HPDE6-E6E7 (cell line): Measurements from ENCODE around the gene FAM124B.
A peak's percentile ranks its signal among the peaks of the same experiment; 100 is the strongest.

Experiments used
- DNase-seq: peaks from one replicate; pipeline ENCODE4 v3.0.0; 2011; ENCODE audit warnings: missing footprints; ENCODE audit errors: extremely low spot score

Gene FAM124B, protein sequence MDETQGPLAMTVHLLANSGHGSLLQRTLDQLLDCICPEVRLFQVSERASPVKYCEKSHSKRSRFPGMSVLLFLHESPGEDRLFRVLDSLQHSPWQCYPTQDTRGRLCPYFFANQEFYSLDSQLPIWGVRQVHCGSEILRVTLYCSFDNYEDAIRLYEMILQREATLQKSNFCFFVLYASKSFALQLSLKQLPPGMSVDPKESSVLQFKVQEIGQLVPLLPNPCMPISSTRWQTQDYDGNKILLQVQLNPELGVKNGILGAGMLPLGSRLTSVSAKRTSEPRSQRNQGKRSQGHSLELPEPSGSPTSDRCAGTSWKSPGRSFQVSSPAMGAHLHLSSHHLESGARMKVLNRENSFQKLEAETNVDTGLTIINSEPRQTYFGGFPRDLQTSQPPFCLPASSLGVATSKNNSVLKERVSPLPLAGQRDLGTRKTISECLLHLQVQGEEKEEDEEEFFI

DNA sequence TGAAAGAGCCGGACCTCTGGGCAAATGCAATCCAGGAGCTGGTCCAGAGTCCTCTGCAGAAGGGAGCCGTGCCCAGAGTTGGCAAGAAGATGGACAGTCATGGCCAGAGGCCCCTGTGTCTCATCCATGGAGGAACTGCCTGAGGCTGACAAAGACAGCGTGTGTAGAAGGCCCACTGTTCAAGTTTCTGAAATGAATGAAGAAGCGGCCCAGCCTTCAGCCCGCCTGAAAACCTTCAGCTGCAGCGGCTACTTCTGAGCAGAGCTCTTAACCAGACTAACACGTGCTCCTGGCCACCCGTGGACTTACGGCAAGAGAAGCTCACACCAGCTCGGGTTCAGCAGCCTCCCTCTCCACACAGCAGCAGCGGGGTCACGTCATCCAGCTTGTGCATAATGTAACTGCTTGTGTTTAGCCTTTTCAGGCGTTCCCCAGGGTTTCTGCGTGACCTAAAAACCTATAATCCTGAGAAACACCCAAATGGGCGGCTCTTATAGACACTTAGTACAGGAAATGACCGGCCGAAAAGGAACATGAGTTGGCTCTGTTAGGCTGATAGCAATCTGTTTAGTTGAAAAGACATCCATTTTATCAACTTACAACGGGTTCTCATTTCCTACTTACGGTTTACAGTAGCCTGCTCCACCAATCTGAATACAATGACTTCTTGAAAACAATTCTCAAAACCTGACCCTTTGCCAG, at the start of gene FAM124B:
Gene FAM124B, minus strand, starts transcription at position 467 of the 702 bp plus-strand sequence. Its CDS starts 339 bp downstream, at position 128.
- DNase-seq, result no peak

DNA sequence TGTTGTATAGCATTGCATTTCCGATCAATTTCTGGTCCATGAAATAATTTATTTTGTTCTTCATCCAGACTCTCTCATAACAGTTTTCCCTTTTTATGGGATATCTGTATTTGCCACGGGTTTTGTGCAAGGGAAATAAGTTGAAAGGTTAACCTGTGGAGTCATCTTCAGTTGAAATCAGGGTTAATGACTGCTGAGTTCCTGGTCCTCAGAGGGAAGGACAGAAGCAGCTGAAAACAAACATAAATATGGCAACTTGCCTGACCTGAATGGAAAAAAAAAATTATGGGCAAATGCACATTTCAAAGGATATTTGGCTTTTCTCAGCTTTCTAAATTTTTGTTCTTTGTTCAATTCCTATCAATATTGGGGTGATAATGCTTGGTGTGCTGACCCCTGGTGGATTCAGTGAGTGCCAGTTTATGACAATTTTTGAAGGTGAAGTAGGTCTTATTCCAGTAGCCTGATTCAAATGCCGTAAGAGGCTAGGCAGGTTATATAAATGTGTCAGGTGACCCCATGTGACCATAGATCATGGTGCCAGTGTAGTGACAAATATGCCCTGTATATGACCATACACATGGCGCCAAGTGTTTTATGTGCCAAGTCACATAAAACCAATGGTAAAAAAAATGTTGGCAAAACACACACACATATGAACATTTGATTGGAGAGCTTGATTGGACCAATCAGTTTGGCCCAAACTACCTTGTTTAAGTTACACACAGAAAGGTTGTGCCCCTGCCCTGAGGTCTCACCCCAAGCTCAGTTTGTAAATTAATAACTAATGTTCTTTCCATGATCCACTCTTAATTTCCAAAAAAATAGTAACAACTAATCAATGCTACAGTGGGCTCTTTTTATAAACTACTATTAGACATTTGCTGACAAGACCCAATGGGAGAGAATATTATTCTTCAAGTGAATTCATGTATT, 47.6 kb upstream of the FAM124B start:
- DNase-seq, result peak; percentile 35

DNA sequence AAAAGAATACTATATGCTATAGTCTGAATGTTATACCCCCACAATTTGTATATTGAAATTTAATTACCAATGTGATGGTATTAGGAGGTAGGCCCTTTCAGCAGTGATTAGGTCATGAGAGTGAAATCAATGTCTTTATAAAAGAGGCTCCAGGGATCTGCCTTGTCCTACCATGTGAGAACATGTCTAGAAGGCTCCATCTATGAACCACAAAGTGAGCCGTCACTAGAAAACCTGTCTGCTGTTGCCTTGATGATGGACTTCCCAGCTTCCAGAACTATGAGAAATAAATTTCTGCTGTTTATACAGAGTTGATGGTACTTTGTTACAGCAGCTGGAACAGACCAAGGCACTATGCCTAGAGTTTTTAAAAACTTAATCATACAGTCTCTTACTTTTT, 46.3 kb upstream of the FAM124B start:
- no peak for DNase-seq

DNA sequence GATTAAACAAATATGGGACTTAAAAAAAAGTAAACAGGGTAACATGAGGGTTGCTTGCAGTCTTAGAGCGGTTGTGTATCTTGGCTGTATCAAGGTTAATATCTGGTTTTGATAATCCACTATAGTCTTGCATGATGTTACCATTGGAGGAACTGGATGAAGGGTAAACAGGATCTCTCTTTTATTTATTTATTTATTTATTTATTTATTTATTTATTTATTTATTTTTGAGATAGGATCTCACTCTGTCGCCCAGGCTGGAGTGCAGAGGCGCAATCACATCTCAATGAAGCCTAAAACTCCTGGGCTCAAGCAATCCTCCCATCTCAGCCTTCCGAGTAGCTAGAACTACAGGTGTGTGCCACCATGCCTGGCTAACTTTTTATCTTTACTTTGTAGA, 42.9 kb upstream of the FAM124B start:
- no peak for DNase-seq

DNA sequence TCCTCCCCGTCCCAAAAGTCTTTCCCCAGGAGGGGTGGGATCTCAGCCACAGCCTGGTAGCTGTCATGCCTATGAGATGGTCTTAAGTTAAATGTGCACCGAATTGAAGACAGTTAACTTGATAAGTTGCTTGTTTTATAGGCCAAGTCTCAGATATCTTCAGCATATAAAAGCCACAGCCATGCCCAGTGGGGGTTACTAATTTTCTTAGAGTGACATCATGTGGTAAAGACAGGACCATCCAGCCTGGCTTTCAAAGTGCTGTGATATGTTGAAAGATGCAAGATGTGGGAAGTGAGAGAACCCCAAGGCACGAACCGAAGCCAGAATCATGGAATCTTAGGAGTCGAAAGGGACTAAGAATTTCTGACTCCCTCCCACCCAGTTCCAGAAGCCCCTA, 42.1 kb upstream of the FAM124B start:
- DNase-seq, result no peak

DNA sequence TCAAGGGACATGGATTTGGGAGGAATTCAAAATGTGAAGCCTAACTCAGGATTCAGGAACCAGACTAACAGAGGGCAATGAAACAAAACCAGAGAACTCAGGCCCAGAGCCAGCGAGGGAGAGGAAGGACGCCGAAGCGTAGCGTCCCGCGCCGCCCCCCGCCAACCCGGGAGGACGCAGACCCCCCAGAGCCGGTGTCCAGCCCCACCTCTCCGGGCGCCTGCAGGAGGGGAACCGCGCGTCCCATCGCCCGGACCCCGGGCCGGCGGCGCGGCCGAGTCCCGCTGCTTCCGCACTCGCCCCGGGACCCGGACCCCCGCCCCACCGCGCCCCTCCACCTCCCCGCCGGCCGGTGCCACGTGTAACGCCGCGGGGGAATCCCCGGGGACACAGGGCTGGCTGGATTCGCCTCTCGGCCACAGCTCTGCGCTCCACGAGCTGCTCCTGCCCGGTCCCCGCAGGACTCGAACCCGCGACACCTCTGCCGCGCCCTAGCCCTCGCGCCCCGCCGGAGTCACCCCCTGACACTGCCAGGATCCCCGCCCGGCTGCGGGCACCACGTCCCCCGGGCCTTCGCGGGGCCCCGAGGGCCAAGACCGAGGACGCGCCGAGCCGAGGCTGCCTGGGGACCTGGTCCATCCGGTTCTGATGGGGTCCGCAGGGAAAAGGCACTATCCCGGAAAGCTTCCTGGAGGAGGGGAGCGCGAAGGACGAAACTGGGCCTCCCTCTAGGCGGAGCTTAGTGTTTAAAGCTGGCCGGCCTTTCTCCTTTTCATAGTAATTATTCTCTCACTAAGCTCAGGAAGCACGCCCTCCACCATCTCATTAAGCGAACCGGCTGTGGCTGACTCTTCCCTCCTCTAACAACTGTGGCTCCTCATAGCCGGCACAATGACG, 40.4 kb upstream of the FAM124B start:
- DNase-seq, result no peak

DNA sequence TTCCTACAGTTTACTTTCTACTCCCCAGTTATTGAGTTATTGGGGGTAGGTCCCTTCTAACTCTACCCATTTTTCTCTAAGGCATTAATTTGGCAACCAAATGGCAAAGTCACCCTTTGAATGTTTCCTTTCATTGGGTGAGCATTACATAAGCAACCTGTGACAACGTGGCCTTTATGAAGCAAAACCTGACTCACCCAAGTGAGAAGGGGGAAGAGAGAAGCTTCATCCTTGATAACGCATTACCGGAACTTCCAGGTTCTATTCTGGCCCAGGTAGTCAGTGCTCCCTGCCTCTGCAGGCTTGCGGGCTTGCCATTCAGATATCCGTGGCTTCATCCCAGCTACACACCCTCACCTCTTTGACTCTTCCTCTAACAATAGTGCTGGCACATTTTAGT, 39.1 kb upstream of the FAM124B start:
- no peak for DNase-seq

DNA sequence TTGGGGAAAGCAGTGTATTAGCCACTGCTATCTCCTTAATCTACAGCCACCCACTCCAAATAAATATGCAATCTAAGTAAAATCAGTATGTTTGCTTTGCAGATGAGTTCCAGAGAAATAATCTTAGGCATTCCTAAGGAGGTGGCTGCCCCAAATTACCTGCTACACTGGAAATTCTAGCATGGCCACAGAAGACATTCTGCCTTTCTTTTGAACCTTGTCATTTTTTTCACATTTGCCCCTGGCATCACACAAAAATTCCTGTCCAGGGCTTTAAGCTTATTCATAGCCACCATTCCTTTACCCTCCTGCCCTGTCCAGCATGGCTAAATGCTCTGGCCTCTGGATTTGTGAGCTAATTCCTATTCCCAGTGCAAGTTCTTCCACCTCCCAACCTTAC, 36.8 kb upstream of the FAM124B start:
- DNase-seq, result no peak

DNA sequence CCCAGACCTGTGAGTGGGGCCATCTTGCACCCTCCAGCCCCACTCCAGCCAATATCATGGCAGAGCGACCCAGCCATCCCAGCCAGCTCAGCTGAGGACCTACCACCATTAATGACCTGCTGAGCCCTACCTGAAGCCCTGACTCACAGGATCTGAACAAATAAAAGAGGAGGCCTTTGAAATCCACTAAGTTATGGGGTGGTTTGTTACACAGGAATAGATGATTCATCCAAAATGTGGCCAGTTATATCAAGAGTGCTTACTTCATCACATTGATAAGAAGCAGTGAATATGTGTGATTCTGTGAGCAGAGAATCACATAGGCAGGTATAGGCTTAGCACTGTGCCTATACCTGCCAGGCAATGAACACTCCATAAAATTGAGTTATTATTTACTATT, 34.7 kb upstream of the FAM124B start:
- DNase-seq, result no peak

DNA sequence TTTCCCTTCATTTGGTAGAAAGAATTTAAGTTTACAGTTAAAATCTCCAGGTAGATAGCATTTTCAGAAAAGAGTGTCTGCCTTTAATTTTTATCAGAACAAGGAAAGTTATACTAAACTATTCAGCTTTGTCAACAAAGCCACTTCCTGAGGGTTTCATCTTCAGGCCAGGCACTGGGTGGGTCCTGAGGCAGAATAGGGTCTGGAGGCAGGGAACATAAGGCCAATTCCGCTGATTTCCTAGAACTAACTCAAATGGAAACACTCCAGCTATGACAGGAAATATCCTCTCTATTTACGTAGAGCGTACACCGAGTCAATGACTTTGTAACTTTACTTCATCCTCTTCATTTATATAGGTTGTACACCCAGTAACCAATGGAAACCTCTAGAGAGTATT, 32.7 kb upstream of the FAM124B start:
- DNase-seq, result no peak

DNA sequence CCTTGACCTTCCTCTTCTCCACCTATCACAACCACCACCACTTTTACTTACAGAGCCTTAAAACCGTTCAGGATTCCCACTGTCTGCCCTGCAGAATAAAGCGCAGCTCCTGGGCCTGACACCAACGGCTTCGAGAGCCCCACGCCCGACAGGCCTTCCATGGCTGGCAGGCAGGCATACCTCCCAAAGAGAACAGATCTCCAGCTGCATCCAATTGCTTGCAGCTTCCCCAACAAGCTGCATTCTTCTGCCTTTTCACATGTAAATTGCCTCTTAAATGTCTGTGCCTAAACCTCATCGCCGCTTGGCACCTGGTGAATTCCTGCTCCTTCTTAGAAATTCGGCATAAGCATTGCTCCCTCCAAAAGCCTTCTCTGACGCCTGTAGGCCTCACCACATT, 31.5 kb upstream of the FAM124B start:
- no peak for DNase-seq

DNA sequence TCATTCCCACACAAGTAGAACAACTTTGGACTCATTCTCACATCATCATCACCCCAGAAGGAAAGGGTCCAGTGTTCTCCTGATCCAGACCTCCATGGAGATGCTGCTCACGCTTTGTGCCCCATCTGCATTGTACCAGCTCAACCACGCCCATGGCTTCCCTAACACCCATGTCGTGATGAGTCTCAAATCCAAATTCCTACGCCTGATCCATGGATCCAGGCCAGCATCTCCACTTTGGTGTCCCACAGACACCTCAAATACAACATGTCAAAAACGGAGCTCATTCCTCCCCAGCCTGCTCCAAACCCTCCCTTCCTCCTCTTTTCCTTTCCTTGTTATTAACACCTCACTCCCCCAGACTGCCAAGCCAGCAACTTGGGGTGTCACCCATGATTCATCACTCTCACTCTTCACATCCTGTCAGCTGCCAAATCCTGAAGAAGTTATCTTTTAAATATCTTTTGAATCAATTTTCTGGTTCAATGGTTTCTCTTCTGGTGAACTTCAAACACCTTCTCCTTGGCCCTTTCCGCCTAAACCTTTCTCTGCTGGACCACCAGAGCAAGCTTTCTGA, 30.2 kb upstream of the FAM124B start:
- DNase-seq, result no peak

DNA sequence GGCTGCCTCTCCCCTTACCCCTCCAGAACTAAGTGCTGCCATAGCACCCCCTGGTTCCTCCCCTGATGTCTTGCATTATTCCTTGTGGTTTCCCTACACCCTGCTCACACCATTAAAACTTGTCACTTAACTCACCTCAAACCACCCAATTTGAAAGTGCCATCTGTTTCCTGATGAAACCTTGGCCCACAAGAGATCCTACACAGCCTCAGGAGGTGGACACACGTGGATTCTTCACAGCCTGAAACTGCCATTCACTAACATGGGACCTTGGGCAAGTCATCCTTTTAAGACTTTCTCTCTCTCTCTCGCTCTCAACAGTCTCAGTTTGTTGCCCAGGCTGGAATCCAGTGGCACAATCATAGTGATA, 27.5 kb upstream of the FAM124B start:
- no peak for DNase-seq

DNA sequence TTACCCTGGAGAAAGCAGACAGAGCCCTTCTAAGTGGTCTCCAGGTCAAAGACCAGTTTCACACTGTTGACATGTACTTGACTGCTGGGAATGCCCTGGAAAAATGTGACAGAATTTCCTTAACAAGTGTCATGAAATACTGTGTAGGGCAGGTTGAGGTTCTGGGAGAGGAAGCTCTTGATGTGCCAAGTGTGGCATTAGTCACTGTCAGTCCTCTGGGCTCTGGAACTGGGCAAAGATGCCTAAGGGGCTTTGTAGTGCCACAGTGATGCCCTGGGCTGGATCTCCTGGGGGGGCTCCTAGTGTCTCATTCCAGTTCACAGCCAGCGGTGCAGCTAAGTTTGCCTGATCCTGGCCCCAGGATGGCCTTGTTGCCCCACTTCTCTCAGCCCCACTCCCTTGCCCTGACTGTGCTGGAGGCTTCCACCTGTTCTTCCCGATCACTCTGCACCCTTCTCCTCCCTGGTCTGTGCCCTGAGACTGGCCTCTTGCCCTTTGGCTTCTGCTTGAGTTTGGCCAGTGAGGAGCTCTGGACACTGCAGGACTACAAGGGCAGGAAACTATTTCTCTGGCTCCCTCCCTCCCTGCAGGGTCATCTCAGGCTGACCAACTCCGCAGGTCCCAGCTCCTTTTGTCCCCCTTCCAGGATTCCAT, 27.0 kb upstream of the FAM124B start:
- DNase-seq, result no peak

DNA sequence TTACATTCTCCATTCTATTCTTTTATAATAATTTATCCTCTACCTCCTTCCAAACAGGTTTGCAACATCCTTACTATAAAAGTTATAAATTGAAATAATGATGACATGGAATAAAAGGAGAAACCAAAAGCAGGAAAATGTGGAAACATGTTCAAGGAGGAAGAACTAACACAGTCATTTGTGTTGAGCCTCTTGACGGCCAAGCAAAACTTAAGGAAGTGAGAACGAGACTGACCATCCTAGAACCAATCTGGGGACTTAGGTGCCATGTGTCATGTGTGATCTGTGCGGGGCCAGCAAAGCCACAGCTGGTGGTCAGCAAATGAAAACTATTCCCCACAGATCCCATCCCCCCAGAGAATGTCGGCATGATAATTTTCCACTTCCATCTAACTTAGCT, 25.6 kb upstream of the FAM124B start:
- no peak for DNase-seq

DNA sequence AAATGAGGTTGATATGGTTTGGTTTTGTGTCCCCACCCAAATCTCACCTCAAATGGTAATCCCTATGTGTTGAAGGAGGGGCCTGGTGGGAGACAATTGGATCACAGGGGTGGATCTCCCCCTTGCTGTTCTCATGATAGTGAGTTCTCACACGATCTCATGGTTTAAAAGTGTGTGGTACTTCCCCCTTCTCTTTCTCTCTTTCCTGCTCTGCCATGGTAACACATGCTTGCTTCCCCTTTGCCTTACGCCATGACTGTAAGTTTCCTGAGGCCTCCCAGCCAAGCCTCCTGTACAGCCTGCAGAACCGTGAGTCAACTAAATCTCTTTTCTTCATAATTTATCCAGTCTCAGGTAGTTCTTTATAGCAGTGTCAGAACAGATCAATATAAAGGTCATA, 24.7 kb upstream of the FAM124B start:
- no peak for DNase-seq

DNA sequence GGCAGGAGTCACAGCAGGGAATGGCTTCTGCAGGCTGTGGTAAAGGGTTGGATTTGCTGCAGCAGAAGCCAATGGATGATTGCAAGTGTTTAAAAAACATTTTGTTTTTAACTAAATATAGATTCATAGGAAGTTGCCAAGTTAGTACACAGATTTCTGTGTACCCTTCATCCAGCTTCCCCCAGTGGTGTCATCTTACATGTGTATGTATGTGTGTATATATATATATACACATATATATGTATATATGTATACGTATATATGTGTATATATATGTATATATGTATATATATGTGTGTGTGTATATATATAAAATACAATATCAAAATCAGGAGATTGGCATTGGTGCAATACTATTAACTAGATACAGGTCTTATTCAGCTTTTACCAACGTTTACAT, 19.2 kb upstream of the FAM124B start:
- no peak for DNase-seq

DNA sequence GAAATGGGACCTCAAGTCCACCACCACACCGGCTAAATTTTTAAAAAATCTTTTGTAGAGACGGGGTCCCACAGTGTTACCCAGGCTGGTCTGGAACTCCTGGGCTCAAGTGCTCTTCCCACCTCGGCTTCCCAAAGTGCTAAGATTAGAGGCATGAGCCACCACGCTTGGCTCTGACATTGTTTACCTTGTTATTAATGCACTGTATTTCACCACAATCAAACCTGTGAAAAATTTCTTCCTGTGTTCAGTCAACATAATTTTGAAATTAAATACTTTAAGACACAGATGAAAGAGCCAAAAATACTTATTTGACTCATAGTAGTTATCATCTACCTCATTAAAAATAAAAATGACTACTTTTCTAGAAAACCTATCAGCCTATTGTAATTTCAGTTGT, 16.0 kb upstream of the FAM124B start:
- DNase-seq, result no peak

DNA sequence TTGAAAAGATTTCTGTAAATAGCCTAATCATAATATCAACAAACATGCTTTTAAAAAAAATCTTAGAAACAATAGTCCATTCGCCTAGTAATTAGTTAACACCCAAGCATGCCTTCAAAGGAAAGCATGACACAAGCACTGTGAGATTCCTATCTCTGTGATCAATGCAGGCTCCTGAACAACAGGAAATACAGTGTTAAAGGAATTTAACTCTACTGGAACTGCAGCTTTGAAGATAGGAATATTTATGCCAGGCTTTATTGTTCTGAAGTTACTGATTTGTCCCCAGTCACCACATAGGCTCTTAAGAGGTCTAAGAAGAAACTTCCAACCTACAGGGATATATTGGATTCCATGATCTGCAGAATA, 15.4 kb upstream of the FAM124B start:
- DNase-seq, result no peak

DNA sequence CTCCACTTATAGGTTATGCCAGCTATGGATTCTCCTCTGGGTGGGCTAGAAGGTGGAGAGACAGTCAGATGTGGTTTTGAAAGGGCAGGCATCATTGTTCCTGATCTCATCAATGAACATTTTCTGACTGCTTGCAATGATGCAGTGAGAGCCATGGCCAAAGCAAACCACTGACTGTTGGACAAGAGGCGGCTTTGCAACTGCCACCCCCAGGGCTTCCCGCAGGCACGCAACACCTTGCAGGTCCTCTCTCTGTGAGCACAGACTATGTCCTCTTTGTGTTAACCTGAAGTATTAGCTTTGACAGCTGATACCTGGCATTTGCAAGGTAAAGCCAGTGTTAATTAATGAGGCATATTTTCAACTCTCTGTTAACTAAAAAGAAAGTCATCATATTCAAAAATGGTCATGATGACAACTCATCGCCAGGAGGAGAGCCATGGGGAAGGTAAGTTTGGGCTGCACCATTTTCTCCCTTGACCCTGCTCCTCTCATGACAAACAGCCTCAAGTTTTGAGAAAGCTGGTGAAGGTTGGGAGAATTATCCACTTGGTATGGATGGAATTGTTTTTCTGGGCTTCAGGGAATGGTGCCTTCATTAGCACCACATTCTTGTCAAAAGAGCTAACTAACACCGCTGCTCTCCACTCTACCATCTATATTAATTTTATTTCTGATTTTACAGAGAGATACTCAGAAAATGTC, 14.9 kb upstream of the FAM124B start:
- DNase-seq, result no peak
